GM12878 (cell line): ENCODE measurements around the gene ATP7B. TPM values are rescaled to one million over a fixed set of nuclear protein-coding genes. Genes with fewer than 3 reads are reported as not detected.

Experiments
- ATAC-seq: fragments of 200-7000 bp; cut with Tn5 transposase; 3 replicates; pipeline ENCODE4 v1.9.1; 2020; ENCODE audit warnings: mild to moderate bottlenecking, moderate library complexity
- BruUV-seq: library from RNA; stranded (reverse); fragments of 400-500 nt; replicated peaks from 2 replicates; lab custom pipeline; 2021; lab: Mats Ljungman, UMichigan
- CTCF ChIA-PET: fragments of 300-600 bp; sonication (Branson Sonifier 250); formaldehyde crosslinking; extraction: SDS; loops from one replicate; lab custom pipeline; 2021; ENCODE audit warnings: inconsistent platforms; lab: Yijun Ruan, JAX
- POLR2A ChIA-PET: fragments of 350-600 bp; formaldehyde crosslinking; extraction: SDS; loops from one replicate; lab custom pipeline; 2021; ENCODE audit warnings: inconsistent platforms; lab: Charles Lee
- RAD21 ChIA-PET: fragments of 300-600 bp; sonication (Branson Sonifier 250); formaldehyde crosslinking; loops from one replicate; lab custom pipeline; 2023; ENCODE audit warnings: antibody characterized with exemption; ENCODE audit not compliant: unreplicated experiment; lab: Charles Lee
- SMC1A ChIA-PET: fragments of 300-600 bp; sonication (Branson Sonifier 250); formaldehyde crosslinking; loops from one replicate; lab custom pipeline; 2023; ENCODE audit not compliant: unreplicated experiment, uncharacterized antibody; lab: Charles Lee
- DNase-seq: peaks from one replicate; pipeline ENCODE4 v3.0.0-alpha.2; 2011; ENCODE audit warnings: low read depth, low spot score
- FAIRE-seq: peaks from 3 replicates; lab custom pipeline; 2011; peaks lifted over from hg19 to GRCh38; lab: Jason Lieb, UNC
- H2AFZ ChIP-seq: 2 replicates; pipeline ENCODE4 v1.6.0; 2011; ENCODE audit warnings: low read depth, low read length, control low read depth; ENCODE audit not compliant: control insufficient read depth
- H3K27ac ChIP-seq: 2 replicates; pipeline ENCODE4 v1.5.1; 2011; ENCODE audit warnings: control low read depth; ENCODE audit not compliant: control insufficient read depth, insufficient read depth
- H3K27me3 ChIP-seq, 2 experiments: replicated peaks in 1 of 2; 2 replicates each; pipeline versions ENCODE4 v1.6.0 to v1.6.1; 2011; ENCODE audit warnings: low read length in 1 of 2; ENCODE audit not compliant: control insufficient read depth in 2 of 2, insufficient read depth in 2 of 2
- H3K36me3 ChIP-seq, 2 experiments: 2 replicates each; pipeline ENCODE4 v1.5.1; 2011; ENCODE audit warnings: low read length in 1 of 2; ENCODE audit not compliant: control insufficient read depth in 2 of 2, insufficient read depth in 2 of 2
- H3K4me1 ChIP-seq: 2 replicates; pipeline ENCODE4 v1.6.1; 2011; ENCODE audit warnings: mild to moderate bottlenecking, low read length, moderate library complexity, mixed read lengths; ENCODE audit not compliant: control insufficient read depth, insufficient read depth
- H3K4me2 ChIP-seq: 2 replicates; pipeline ENCODE4 v1.6.0; 2011; ENCODE audit warnings: control low read depth; ENCODE audit not compliant: control insufficient read depth, insufficient read depth
- H3K4me3 ChIP-seq: fragments of 200-600 bp; sonication (generic); 2 replicates; pipeline ENCODE4 v1.5.1; 2016
- H3K79me2 ChIP-seq: 2 replicates; pipeline ENCODE4 v1.6.0; 2011; ENCODE audit warnings: low read length; ENCODE audit not compliant: control insufficient read depth, insufficient read depth
- H3K9ac ChIP-seq: 2 replicates; pipeline ENCODE4 v1.8.0; 2011; ENCODE audit warnings: low read length, control low read depth, mixed read lengths; ENCODE audit not compliant: control insufficient read depth, insufficient read depth
- H3K9me3 ChIP-seq: replicated peaks from 3 replicates; pipeline ENCODE4 v1.5.1; 2011; ENCODE audit warnings: mild to moderate bottlenecking, low read length; ENCODE audit not compliant: control insufficient read depth, insufficient read depth
- H4K20me1 ChIP-seq: 2 replicates; pipeline ENCODE4 v1.6.0; 2011; ENCODE audit not compliant: control insufficient read depth, insufficient read depth
- BCL11A ChIP-seq: IDR thresholded peaks from 2 replicates; pipeline ENCODE4 v1.6.1; 2011; ENCODE audit warnings: low read depth, low read length
- CEBPB ChIP-seq, 2 experiments: fragments of 150-350 bp in 1 of 2; IDR thresholded peaks; 2 replicates each; pipeline ENCODE4 v1.6.1; 2012 to 2014; ENCODE audit warnings: low read depth in 2 of 2, low read length in 2 of 2, borderline replicate concordance in 1 of 2, inconsistent platforms in 1 of 2
- MLLT1 ChIP-seq: fragments of 450-650 bp; IDR thresholded peaks from 2 replicates; pipeline ENCODE4 v1.6.1; 2016; ENCODE audit warnings: mild to moderate bottlenecking
- MTA2 ChIP-seq: fragments of 450-650 bp; IDR thresholded peaks from 2 replicates; pipeline ENCODE4 v1.6.1; 2016; ENCODE audit warnings: low read depth, mild to moderate bottlenecking, moderate library complexity
- NBN ChIP-seq: fragments of 450-650 bp; IDR thresholded peaks from 2 replicates; pipeline ENCODE4 v1.6.1; 2016
- NFXL1 ChIP-seq: fragments of 450-650 bp; IDR thresholded peaks from 2 replicates; pipeline ENCODE4 v1.6.1; 2017; ENCODE audit warnings: antibody characterized with exemption, mild to moderate bottlenecking, borderline replicate concordance
- NFYB ChIP-seq: IDR thresholded peaks from 2 replicates; pipeline ENCODE4 v1.6.1; 2011; ENCODE audit warnings: low read depth, mild to moderate bottlenecking, low read length, improper control_type of control experiment, moderate library complexity; ENCODE audit not compliant: insufficient read depth
- NKRF ChIP-seq: fragments of 450-650 bp; conservative IDR thresholded peaks from 2 replicates; pipeline ENCODE4 v1.6.1; 2017; ENCODE audit warnings: mild to moderate bottlenecking, moderate library complexity
- PBX3 ChIP-seq: IDR thresholded peaks from 2 replicates; pipeline ENCODE4 v1.6.1; 2011; ENCODE audit warnings: mild to moderate bottlenecking, low read depth, low read length, moderate library complexity; ENCODE audit not compliant: insufficient replicate concordance
- PML ChIP-seq: IDR thresholded peaks from 2 replicates; pipeline ENCODE4 v1.6.1; 2012; ENCODE audit warnings: low read length, inconsistent platforms
- RELB ChIP-seq: fragments of 450-650 bp; IDR thresholded peaks from 2 replicates; pipeline ENCODE4 v1.6.1; 2017; ENCODE audit warnings: low read depth, mild to moderate bottlenecking, moderate library complexity
- USF2 ChIP-seq: IDR thresholded peaks from 2 replicates; pipeline ENCODE4 v1.6.1; 2011; ENCODE audit warnings: low read depth, low read length, improper control_type of control experiment, borderline replicate concordance
- WGBS: methylation state at CpG from one replicate; pipeline ENCODE4 v1.1.6; 2016; ENCODE audit warnings: low lambda C conversion rate; ENCODE audit not compliant: insufficient replicate concordance, insufficient coverage; ENCODE audit errors: missing lambda C conversion rate; 5-methylcytosine and 5-hydroxymethylcytosine counted together
- in situ Hi-C: fragments of 300-500 bp; cut with MboI; formaldehyde crosslinking; loops from 9 replicates; pipeline ENCODE4 v1.14.3; 2018; ENCODE audit warnings: mixed read lengths
- intact Hi-C: fragments of 100-400 bp; cut with micrococcal nuclease; formaldehyde crosslinking; loops from one replicate; pipeline ENCODE4 v1.14.2; 2022; ENCODE audit not compliant: unreplicated experiment
- polyA plus RNA-seq, 11 experiments: library from polyadenylated mRNA; depleted of rRNA in 4 of 11; unstranded in 6 of 11; stranded (reverse) in 5 of 11; fragments of >200 nt; fragmentation: Nextera tagmentation in 4 of 11; fragmentation: Illumina TruSeq in 1 of 11; extraction: Ambion mirVana in 4 of 11; extraction: Trizol in 1 of 11; gene quantifications; 1 replicate in 1 of 11; 2 replicates in 10 of 11; pipeline versions ENCODE4 v1.2.1 to v1.2.3, GENCODE V29; 2011 to 2016; ENCODE audit warnings: inconsistent platforms in 2 of 11, missing spikeins in 2 of 11, low read depth in 1 of 11
- total RNA-seq, 4 experiments: library from RNA; depleted of rRNA in 3 of 4; stranded (reverse); fragments of >200 nt in 3 of 4; fragmentation: Illumina TruSeq in 1 of 4; extraction: Trizol in 1 of 4; gene quantifications; 2 replicates each; pipeline versions ENCODE4 v1.2.1 to v1.2.3, GENCODE V29; 2013 to 2021

The ATP7B gene
- total and polyA plus RNA-seq, 10 of the 15 experiments (the other 5 are each of a cell fraction or from before 2014, with no cell fraction given), result under 0.01 to 1.1 (median 0.06) TPM; not detected in 2

- ChIA-PET POLR2A (no interaction called here), RAD21 (interaction anchor here (0.6 kb wide), 1 partner anchor 563 kb away, joined by 3 read pairs; the partner anchor contains the start of gene INTS6), SMC1A (interaction anchor here (0.6 kb wide), 1 partner anchor 786 kb away, joined by 3 read pairs; no protein-coding TSS in a partner anchor), CTCF (no interaction called here)
- Histone ChIP-seq H3K4me1 (no peaks in the 10 kb centered on the region), H3K9me3 (no peaks in the 10 kb centered on the region; the same call in 1 of the 3 replicates), H4K20me1 (no peaks in the 10 kb centered on the region), H3K4me2 (no peak overlapping the region), H3K9ac (no peak overlapping the region), H3K4me3 (no peak overlapping the region), H3K27me3 (no peaks in the 10 kb centered on the region), H2AFZ (no peak overlapping the region), H3K27ac (no peak overlapping the region), H3K36me3 (peaks cover 0 to 3% of the 10 kb centered on the region in 2 experiments; a peak in 3 of 4 replicates), H3K79me2 (peaks cover 23% of the 10 kb centered on the region)
- BruUV-seq, result no TSS peak
- DNase-seq, result no peak
- in situ Hi-C loops, result loop anchor here (10.0 kb wide), 1 partner anchor 439 kb away; the partner anchor contains the start of genes CKAP2 and VPS36
- no peak for FAIRE-seq
- ATAC-seq, result no peak
- intact Hi-C loops, result no loop called here
- 97% methylated on average over 3 of the region's 3 CpGs for WGBS
- TF ChIP-seq USF2, result no peak
- TF ChIP-seq MLLT1, result no peak
- TF ChIP-seq MTA2, result no peak
- no peak for TF ChIP-seq NFYB
- no peak for TF ChIP-seq NFXL1
- TF ChIP-seq PBX3, result no peak
- TF ChIP-seq BCL11A, result no peak
- TF ChIP-seq RELB, result no peak
- no peak for TF ChIP-seq NKRF
- TF ChIP-seq PML, result no peak
- no peak for TF ChIP-seq NBN
- TF ChIP-seq CEBPB (IDR thresholded peaks at IDR 0.05; ENCODE audit: borderline replicate concordance in 1 of 2, low read depth in 2 of 2, low read length in 2 of 2), result no peak
Measured at GRCh38 chr13:52016296-52016695, 5.0 kb upstream of the ATP7B start.
